Kidney (tissue), 14 donors: Measurements from ENCODE around the gene PYGM. TPM values are rescaled to one million over a fixed set of nuclear protein-coding genes. Genes with fewer than 3 reads are reported as not detected.

Source experiments
- DNase-seq, 5 donors: peaks; one replicate each; pipeline ENCODE4 v3.0.0-alpha.2; 2013 to 2020
- FAIRE-seq: peaks from 2 replicates; lab custom pipeline; 2012; peaks lifted over from hg19 to GRCh38; lab: Jason Lieb, UNC
- H3K27ac ChIP-seq, 2 donors: one replicate each; pipeline ENCODE4 v1.7.0; 2013; ENCODE audit warnings: low read depth in 2 of 2, low read length in 2 of 2, inconsistent platforms in 1 of 2
- H3K27me3 ChIP-seq: one replicate; pipeline ENCODE4 v1.7.1; 2013; ENCODE audit warnings: low read length, inconsistent platforms; ENCODE audit not compliant: control insufficient read depth, insufficient read depth
- H3K36me3 ChIP-seq, 3 donors: one replicate each; pipeline versions ENCODE4 v1.7.0 to v1.7.1; 2013; ENCODE audit warnings: low read length in 3 of 3, control low read depth in 1 of 3, inconsistent platforms in 1 of 3; ENCODE audit not compliant: insufficient read depth in 3 of 3, control insufficient read depth in 2 of 3
- H3K4me1 ChIP-seq, 3 donors: one replicate each; pipeline versions ENCODE4 v1.7.0 to v1.7.1; 2013; ENCODE audit warnings: low read length in 3 of 3, inconsistent platforms in 1 of 3, low read depth in 1 of 3; ENCODE audit not compliant: control insufficient read depth in 2 of 3, insufficient read depth in 2 of 3
- H3K4me3 ChIP-seq, 3 donors: one replicate each; pipeline versions ENCODE4 v1.7.0 to v1.8.1; 2013; ENCODE audit warnings: low read length in 3 of 3, control low read depth in 1 of 3, inconsistent platforms in 1 of 3
- H3K9ac ChIP-seq, 3 donors: one replicate each; pipeline versions ENCODE4 v1.7.0 to v1.7.1; 2013; ENCODE audit warnings: low read length in 3 of 3, control low read depth in 1 of 3, inconsistent platforms in 1 of 3
- H3K9me3 ChIP-seq, 3 donors: one replicate each; pipeline versions ENCODE4 v1.7.0 to v1.7.1; 2013; ENCODE audit warnings: low read length in 3 of 3, control low read depth in 1 of 3, inconsistent platforms in 1 of 3; ENCODE audit not compliant: control insufficient read depth in 2 of 3, insufficient read depth in 1 of 3
- intact Hi-C: fragments of 100-400 bp; cut with DNase I; formaldehyde crosslinking; loops from one replicate; pipeline ENCODE4 v1.11.1; 2022
- polyA plus RNA-seq: library from polyadenylated mRNA; stranded (reverse); fragments of 350-450 nt; fragmentation: Illumina TruSeq; extraction: RNeasy Lipid Tissue Mini Kit (QIAGEN cat#74804); gene quantifications from one replicate; pipeline ENCODE4 v1.2.3, GENCODE V29; 2014; ENCODE audit warnings: low read depth, low replicate concordance; ENCODE audit not compliant: insufficient read depth
- total RNA-seq: library from RNA; stranded (reverse); fragmentation: NEBNext Ultra II Directional; extraction: Animal tissue kit (Norgen Biotek cat#: 25700); gene quantifications from one replicate; pipeline ENCODE4 v1.2.1, GENCODE V29; 2021
- TF ChIP-seq, protein P1 (sequence below): IDR thresholded peaks from 3 replicates; pipeline ENCODE4 v1.5.1; 2012; ENCODE audit warnings: mild to moderate bottlenecking, moderate library complexity, borderline replicate concordance; ENCODE audit not compliant: insufficient read depth; ENCODE audit errors: extremely low read depth
- donor health status: control.
- donor health status: control.
- donor health status: control.
- donor health status: control.
- donor health status: control.
- donor health status: DM: yes; HTN: yes; CAD: no.
- donor health status: Normal renal cell carcinoma (clear cell type).

Gene PYGM
- total and polyA plus RNA-seq, 2 donors from 2014 or later: 2.5 to 8.6 TPM

- Histone ChIP-seq H3K27ac (no peak overlapping the region), H3K36me3 (no peaks in the 10 kb centered on the region), H3K4me3 (no peak overlapping the region), H3K9me3 (no peaks in the 10 kb centered on the region), H3K27me3 (peaks cover 3% of the 10 kb centered on the region), H3K4me1 (no peaks in the 10 kb centered on the region), H3K9ac (no peak overlapping the region)
- FAIRE-seq: no peak
- TF ChIP-seq, protein P1, sequence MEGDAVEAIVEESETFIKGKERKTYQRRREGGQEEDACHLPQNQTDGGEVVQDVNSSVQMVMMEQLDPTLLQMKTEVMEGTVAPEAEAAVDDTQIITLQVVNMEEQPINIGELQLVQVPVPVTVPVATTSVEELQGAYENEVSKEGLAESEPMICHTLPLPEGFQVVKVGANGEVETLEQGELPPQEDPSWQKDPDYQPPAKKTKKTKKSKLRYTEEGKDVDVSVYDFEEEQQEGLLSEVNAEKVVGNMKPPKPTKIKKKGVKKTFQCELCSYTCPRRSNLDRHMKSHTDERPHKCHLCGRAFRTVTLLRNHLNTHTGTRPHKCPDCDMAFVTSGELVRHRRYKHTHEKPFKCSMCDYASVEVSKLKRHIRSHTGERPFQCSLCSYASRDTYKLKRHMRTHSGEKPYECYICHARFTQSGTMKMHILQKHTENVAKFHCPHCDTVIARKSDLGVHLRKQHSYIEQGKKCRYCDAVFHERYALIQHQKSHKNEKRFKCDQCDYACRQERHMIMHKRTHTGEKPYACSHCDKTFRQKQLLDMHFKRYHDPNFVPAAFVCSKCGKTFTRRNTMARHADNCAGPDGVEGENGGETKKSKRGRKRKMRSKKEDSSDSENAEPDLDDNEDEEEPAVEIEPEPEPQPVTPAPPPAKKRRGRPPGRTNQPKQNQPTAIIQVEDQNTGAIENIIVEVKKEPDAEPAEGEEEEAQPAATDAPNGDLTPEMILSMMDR: no peak
- DNase-seq: no peak
- intact Hi-C loops: no loop called here
Measured at GRCh38 chr11:64720640-64721358, 39.0 kb downstream of the PYGM start.

- Histone ChIP-seq H3K9ac (no peak overlapping the region), H3K4me1 (no peaks in the 10 kb centered on the region), H3K27ac (no peak overlapping the region), H3K36me3 (no peaks in the 10 kb centered on the region), H3K27me3 (peaks cover 4% of the 10 kb centered on the region), H3K4me3 (no peak overlapping the region), H3K9me3 (no peaks in the 10 kb centered on the region)
- TF ChIP-seq, protein P1: no peak
- no peak for FAIRE-seq
- intact Hi-C loops: no loop called here
- DNase-seq: no peak
Measured at GRCh38 chr11:64720167-64720566, 39.6 kb downstream of the PYGM start.

DNA sequence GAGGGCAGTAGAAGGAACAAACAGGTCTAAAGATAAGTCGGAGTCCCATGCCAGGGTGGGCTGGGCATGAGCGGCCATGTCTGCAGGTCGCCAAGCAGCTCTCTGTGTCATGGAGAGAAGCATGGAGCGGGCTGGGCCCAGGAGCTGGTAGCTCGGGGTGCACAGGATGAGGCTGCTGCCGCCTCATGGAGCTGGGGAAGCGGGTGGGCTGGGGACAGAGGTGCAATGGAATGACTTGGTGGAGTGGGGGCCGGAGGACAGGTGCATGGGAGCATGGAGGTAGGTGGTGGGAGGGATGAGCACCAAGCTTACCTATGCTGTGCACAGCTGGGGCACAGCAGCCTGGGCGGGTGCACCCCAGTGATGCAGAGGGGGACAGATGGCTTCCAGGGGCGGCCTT is 40.4 kb downstream of the PYGM start:
- no peak for FAIRE-seq
- H3K27me3 ChIP-seq: peaks cover 5% of the 10 kb centered on the region

More for the DNA sequence above, 40.4 kb downstream of the PYGM start:
- TF ChIP-seq, protein P1: no peak
- H3K36me3 ChIP-seq: no peaks in the 10 kb centered on the region
- H3K27ac ChIP-seq: no peak overlapping the region
- no peak overlapping the region for H3K9ac ChIP-seq
- no peaks in the 10 kb centered on the region for H3K9me3 ChIP-seq
- DNase-seq: no peak
- no peaks in the 10 kb centered on the region for H3K4me1 ChIP-seq
- no peak overlapping the region for H3K4me3 ChIP-seq
- intact Hi-C loops: no loop called here
